HG03045 (cell line): ENCODE data around the gene TNFSF4.
"Not testable (repeated sequence)": the region's sequence is repeated elsewhere in the genome, so short reads cannot be mapped to it uniquely, and the experiment has no call there.

ENCODE experiments used
- ATAC-seq: cut with Tn5 transposase; IDR thresholded peaks from one replicate; pipeline ENCODE4 v1.9.1; 2021; ENCODE audit warnings: mild to moderate bottlenecking, moderate library complexity; ENCODE audit not compliant: unreplicated experiment

Gene TNFSF4, protein sequence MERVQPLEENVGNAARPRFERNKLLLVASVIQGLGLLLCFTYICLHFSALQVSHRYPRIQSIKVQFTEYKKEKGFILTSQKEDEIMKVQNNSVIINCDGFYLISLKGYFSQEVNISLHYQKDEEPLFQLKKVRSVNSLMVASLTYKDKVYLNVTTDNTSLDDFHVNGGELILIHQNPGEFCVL

DNA sequence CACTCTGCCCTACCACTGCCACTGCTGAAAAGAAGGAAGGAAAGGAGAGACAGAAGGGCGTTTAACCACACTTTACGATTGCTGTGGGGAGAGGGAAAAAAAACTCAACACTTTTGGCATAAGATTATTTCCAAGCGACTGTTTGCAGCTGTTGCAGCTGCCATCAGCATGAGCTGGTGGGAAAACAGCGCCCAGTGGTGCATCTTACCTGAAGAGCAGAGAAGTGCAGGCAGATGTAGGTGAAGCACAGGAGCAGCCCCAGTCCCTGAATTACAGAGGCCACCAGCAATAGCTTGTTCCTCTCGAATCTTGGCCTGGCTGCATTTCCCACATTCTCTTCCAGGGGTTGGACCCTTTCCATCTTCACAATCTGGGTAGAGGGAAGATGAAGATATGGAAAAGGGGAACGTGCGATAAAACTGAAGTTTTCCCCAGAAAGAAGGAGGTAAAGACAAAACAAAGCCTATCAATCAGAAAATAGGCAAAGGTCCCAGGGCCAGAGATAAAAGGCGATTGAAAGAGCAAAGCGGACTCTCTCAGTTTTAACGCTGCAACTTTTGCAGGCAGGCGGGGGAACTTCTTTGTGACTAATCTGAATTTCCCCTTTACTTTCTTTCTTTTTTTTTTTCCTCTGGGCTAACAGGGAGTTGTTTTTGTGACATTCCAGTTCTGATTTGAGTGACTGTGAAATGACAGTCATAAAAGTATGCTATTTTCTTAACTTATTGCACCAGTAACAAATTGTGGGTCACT, at the start of gene TNFSF4:
TSS of gene TNFSF4 (minus strand) at position 516 of the 753 bp plus-strand sequence. CDS start at position 361, 155 bp downstream.
- ATAC-seq: no peak

DNA sequence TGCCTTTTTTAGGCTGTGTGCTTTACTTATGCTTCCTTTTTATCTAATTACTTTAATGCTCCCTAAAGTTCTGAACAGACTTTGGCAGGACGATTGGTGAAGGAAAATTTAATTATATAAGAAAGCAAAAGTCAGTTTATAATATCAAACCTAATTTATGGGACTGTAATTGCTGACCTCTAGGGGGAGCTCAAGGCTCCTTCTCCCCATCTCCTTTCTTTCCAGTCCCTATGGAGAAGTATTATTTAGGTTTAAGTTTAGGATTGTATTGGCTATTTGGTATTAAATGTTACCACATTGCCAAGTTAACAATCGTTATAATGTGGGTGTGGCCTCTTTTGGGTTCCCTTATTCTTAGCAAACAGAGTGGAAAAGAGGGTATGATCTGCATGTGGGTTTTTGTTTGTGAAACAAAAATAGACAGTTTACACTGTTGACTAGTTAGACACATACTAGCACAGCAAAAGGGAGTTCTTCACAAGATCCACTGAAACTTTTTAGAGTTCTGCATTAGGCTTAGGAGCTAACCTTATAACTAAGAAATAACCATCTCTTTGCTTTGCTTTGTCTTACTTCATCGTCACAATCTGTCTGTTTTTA, 48.2 kb upstream of the TNFSF4 start:
- no peak for ATAC-seq

DNA sequence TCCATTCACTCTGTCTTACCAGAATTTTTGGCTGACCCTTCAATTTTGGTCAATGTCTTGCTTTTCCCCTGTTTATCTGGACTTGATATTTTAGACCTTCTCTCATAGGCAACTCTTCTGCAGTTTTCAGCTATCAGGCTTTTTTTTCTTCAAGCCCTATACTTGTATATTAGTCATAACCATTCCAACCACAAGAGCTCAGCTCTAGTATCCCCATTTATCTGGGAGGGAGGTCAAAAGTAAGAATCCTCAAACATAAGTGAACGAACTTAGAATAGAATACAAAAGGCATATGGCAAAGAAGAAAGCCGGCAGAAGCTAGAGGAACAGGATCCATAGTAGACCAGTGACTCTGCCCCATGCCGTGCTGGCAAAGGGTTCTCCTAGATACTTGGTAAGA, 45.9 kb upstream of the TNFSF4 start:
- no peak for ATAC-seq

DNA sequence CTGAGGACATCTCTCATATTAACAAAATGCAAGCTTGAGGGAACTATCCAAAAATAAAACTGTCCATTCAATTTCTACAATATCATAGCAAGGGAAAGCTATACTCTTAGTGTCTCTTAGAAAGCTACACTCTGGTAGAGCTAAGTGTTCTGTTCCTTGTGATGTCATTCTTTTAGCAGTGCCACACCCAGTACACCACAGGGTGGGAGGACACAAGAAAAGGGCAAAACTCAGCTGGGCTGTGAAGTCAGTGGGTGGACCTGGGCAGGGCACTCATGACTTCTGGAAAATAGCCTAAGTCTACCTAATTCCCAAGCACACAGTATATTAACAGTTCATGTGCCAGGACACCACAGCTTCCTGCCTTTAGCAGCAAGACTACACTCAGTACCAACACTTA, 42.2 kb upstream of the TNFSF4 start:
- no peak for ATAC-seq

DNA sequence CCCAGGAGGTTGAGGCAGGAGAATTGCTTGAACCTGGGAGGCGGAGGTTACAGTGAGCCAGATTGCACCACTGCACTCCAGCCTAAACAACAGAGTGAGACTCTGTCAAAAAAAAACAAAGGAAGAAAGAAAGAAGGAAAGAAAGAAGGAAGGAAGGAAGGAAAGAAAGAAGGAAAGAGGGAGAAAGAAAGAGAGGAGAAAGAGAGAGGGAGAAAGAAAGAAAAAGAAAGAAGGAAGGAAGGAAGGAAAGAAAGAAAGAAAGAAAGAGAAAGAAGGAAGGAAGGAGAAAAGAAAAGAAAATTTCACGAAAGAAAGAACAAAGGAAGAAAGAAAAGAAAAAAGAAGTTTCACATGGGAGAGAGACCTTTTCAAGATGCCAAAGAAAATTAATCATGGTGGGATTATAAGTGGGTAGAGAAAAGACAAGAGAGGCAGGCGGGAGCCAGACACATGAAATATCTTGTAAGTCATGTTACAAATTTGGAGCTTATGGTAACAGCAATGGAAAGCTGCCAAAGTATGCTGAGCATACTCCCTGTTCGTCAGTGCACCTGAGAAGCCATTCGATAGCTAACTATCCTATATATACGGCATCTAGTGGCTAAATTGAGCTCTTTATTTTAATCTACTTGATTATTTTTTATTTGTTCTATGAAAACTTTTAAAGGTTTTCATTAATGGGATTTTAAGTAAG, 41.3 kb upstream of the TNFSF4 start:
- ATAC-seq: no peak

DNA sequence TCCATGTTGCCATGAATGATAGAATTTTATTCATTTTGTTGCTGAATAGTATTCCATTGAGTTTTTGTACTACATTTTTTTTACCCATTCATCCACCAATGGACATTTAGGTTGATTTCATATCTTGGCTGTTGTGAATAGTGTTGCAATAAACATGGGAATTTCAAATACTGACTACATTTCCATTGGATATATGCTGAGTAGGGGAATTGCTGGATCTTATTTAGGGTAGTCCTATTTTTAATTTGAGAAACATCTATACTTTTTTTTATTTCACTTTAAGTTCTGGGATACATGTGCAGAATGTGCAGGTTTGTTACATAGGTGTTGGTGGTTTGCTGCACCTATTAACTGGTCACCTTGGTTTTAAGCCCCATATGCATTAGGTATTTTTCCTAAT, 38.8 kb upstream of the TNFSF4 start:
- no peak for ATAC-seq

DNA sequence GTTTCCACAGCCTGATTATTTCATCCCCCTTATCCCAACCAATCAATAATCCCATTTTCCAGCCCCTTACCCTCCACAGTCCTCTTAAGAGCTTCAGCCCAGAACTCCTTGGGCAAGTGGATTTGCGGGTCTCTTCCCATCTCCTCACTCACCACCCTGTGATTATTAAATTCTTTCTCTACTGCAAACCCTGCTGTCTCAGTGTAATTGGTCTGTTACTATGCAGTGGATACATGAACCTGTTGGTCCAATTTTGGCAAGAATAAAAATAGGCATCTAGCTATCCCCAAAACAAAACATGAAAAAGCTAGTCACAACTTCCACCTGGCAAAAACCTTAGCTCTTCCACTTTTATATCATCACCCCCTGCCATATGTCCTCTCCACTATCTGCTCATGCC, 36.2 kb upstream of the TNFSF4 start:
- ATAC-seq: no peak

DNA sequence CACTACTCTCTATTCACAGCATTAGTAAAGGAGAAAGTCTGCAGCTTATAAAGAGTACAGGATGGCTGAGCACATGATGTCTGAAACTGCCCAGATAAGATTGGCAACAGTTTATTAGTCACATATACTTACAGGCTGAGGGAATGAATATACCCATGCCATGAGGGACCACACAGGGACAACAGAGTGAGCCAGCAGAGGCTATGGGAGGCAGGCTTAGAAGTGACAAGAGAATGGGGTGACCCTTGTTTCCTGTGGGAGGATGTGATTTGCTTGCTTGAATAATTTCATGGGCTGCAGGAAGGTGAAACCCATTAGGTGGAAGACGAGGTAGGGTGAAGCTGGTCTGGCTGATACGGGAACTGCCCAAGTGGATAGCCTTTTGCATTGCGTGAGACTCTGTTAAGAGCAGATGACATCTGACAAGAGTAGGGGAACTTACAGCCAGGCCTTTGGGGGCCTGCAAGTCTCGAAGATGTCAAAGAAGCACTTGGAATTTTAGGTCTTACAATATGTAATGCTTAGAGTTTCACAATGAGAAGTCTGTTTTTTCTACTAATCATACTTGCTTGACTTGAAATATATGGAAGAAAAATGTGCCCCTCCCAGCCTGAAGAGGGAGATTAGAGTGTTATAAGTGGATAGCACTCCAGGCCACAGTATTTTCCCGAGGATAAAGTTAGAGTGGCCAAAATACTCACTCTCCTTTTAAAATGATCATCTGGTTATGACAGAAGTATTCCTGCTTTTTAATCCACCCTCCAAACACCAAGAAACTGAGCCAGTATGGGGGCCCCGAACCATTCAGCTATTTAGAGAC, 34.6 kb upstream of the TNFSF4 start:
- no peak for ATAC-seq

DNA sequence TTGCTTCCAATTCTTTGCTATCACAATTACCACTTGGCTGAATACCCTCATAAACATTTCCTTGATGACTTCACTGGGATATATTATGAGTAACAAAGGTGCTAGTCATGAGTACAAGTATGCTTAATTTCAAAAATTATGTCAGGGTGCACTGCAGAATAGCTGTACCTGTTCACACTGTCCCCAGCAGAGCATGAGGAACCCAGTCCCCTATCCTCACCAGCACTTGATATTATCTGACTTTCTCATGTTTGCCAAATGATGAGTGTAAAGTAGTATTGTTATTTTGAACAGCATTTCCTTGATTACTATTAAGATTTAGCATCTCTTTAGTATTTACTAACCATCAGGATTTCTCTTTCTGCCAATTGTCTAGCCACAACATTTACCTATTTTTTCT, 33.5 kb upstream of the TNFSF4 start:
- ATAC-seq: no peak

DNA sequence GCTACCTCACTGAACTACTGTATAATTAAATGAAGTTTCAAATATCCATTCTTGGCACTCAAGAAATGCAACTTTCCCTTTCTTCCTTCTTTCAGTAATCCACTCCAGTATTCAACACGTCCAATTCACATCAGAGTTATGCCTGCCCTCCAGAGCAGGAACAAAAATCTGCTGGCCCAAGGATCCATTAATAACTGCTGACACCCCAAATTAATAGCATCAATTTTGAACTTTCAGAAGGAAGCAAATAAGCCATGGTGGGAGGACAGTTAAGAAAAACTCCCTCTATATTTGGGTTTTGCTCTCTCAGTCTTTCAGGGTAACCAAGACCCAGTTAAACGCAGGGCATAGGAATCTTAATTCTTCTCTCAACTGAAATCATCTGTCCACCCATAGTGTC, 31.9 kb upstream of the TNFSF4 start:
- ATAC-seq: no peak

DNA sequence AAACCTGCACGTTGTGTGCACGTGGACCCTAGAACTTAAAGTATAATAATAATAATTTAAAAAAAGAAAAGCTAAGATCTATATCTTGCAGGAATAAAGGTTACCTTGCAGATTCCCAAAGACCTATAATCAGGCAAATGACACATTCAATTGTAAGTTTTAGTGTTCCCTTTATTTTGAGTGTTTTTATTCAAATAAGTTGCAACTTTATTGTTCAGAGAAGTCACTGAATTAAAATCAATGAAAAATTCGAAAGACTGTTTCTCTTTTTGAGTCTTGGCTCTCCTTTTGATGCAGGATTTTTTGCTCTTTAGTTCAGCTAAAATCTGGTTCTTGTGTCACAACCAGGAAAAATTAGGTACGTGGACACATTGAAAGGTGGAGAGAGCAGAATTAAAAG, 27.8 kb upstream of the TNFSF4 start:
- ATAC-seq: no peak

DNA sequence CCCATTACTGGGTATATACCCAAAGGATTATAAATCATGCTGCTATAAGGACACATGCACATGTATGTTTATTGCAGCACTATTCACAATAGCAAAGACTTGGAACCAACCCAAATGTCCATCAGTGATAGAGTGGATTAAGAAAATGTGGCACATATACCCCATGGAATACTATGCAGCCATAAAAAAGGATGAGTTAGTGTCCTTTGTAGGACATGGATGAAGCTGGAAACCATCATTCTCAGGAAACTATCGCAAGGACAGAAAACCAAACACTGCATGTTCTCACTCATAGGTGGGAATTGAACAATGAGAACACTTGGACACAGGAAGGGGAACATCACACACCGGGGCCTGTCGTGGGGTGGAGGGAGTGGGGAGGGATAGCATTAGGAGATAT, 27.3 kb upstream of the TNFSF4 start:
- ATAC-seq: not testable (repeated sequence)

DNA sequence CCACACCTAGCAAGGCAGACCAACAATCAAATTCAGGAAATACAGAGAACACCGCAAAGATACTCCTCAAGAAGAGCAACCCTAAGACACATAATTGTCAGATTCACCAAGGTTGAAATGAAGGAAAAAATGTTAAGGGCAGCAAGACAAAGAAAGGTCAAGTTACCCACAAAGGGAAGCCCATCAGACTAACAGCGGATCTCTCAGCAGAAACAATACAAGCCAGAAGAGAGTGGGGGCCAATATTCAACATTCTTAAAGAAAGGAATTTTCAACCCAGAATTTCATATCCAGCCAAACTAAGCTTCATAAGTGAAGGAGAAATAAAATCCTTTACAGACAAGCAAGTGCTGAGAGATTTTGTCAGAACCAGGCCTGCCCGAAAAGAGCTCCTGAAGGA, 21.9 kb upstream of the TNFSF4 start:
- ATAC-seq: not testable (repeated sequence)

DNA sequence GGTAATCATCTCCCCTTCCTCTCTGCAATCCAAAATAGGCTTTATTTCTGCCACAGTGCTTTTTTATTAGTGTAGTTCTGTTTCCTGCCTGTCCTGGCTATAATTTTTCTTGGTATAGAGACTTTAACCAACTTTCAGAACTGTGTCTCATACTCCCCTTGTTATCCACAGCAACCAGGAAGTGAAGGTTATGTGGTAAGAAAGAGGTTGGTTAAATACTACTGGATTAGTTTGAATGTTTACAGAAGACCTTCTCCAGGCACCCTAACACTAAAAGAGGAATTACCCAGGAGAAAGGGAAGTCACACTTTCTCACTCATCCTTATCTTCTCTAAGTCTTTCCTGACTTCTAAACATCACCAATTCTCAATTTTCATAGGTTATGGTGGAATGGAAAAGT, 17.8 kb upstream of the TNFSF4 start:
- ATAC-seq: no peak

DNA sequence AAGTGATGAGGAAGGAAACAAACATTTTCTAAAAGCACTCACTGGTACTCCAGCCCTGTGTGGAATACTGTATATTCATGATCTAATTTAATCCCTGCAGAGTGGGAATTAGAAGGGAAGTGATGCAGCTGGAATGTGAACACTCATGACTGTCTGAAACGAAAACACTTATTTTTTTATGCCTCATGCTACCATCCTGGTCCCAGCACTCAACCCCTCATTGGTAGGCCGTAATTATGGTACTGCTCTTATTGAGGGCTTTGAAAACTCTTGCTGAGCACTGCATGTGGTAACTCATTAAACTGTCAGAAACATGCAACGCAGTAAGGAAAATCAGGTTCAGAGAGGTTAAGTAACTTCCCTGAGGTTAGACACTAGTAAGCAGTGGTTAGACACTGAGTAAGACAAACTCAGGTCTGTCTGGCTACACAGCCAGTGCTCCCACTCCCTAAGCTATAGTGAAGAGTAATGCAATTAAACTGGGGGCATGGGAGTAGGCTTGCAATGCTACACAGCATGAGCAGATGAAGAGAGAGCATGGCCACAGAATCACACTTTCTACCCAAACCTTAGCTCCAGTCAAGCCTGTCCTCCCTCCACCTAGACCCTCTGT, 17.3 kb upstream of the TNFSF4 start:
- ATAC-seq: no peak

DNA sequence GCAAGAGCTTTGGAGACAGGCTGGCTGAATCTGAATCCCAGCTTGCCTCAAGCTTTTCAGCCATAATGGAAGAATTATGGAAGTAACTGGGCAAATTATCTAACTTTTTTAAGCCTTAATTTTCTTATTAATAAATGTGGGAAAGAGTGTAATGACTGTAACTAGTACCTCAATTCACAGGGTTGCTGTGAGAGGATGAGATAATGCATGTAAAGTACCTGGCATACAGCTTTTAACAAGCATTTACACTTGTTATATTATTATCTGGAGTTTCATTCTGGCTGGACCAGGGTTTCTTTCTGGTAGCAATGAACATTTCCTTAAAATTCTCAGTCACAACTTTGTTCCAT, 15.9 kb upstream of the TNFSF4 start:
- no peak for ATAC-seq

DNA sequence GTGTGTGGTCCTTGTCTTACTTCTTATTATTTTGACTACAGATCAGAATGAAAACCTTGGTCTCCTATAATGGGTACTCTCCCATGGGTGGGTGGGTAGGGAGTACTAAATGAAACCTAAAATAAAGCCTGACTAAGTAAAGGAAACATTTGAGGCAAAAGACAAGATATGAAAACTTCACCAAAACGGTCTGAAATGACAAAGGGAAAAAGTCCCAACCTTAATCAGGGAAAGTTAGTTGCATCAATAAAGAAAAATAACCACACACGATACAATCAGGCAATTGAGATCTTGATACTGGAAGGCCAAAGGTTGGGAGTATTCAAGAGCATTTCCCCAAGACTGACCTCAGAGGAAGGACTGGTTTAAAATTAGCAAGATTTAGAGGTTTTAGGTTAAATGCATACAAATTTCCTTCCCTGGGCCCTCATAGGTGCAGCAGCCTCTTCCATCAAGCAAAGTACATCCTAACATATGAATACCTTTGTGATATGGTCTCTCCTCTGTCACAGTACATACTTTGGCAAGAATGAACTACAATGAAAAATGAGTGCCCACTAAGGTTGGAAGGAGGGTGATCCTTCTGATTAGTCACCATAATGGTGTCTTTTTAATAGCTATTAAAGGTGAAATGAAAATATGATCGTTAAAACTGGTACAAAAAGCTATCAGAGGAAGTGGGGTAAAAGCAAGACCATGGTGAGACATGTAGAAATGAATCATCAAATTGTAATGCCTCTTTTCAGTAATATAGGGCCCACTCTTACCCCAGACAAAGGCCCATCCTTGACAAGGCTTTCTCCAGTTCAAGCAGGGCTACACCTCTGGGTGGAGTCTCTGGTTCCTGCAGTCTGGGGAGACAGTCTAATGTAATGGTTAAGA, 15.3 kb upstream of the TNFSF4 start:
- peak; percentile 41 for ATAC-seq

DNA sequence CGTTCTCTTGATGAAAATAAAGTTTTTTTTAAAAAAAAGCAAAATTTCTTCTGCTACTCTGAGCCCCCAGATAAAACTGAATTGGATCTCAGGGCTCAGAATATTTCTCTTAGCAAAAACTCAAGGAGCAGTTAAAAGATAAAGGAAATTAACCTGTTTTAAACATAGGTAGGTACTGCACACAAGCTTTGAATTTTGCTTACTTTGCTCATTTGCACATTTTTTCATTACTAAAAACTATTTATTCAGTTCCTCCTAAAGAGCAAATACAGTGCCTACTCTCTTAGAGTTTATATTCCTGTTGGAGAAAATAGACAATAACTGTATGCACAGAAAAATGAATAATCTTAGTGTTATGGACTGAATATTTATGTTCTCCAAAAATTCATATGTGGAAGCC, 13.0 kb upstream of the TNFSF4 start:
- ATAC-seq: no peak

DNA sequence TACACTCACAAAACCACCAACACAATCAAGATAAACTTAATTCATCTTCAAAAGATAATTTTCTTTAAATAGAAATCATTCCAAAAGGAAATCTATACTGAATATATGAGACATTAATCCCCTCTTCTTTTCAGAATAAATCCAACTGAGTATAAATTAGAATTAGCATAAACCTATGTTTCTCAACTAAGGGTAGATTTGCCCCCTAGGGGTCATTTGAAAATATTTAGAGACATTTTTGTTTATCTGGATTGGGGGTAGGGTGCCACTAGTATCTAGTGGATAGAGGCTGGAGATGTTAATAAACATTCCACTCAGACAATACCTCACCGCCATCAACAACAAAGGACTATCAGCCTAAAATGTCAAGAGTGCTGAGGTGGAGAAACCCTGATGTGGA, 6.5 kb upstream of the TNFSF4 start:
- no peak for ATAC-seq
